Measurements from ENCODE around the gene XPNPEP1. TPM values are rescaled to one million over a fixed set of nuclear protein-coding genes. Genes with fewer than 3 reads are reported as not detected.

XPNPEP1 gene
- total RNA-seq, 1 experiment from 2014 or later = 71.3 TPM

DNA sequence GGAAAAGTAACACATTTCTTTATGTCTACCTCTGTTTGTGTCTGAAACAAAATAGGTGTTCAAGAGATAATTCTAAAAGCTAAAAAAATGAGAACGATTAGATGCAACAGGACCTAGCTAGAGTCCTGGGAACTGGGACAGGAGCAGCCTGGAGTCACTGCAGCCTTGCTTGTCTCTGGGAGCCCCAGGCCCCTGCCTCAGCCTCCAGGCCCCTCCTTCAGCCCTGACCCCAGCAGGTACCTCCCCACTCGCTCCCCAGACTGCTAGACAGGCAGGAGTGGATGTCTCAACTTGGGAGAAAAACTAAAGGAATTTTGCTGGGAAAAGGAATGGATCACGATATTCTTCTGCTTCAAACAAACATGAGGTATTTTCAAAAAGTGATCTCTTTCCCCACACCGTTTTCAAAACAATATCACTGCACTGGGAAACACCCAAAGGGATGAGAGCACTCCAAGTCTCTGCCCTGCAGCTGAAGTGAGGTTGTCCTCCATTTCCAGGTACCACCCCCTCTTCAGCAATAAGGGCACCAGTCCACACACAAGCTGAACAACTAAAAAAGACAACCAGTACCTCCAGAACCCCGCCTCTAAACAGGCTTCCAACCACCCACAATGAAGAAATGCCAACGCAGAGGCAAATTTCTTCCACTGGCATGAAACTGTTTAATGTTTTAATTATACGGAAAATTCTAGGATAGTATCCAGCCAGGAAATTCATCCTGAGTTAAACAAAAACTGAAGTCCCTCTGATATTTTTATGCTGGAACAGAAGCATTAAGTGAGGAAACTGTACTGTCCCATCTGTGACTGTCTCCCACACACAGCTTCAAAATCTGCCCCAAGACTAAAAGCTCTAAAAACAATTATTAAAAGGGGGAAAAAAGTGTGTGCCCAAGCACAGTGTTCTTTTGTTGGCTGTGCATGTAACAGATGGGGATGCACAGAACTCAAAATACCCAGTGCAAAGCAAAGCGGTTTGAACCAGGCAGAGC, 47.2 kb downstream of the XPNPEP1 start:
- Histone ChIP-seq H3K23ac (ENCODE audit: insufficient read length, low read depth, low read length) (no peak overlapping the region), H4K8ac (replicated peaks; ENCODE audit: insufficient read length, low read depth, low read length) (no peak overlapping the region), H3K9ac (ENCODE audit: extremely low read depth, insufficient read length, low read length) (no peak overlapping the region), H3K56ac (ENCODE audit: insufficient read length, low read depth, low read length) (no peak overlapping the region), H3K27me3 (ENCODE audit: insufficient read depth, low read length) (no peaks in the 10 kb centered on the region), H2BK5ac (ENCODE audit: insufficient read length, low read length) (no peak overlapping the region), H3K18ac (ENCODE audit: insufficient read length, low read depth, low read length) (no peak overlapping the region), H2AK5ac (ENCODE audit: insufficient read length, low read length) (no peak overlapping the region), H4K91ac (ENCODE audit: insufficient read length, low read depth, low read length) (no peak overlapping the region), H4K5ac (ENCODE audit: insufficient read length, low read depth, low read length) (no peak overlapping the region), H3K4me1 (ENCODE audit: insufficient read depth, low read length) (no peaks in the 10 kb centered on the region), H3T11ph (ENCODE audit: low read length) (no peak overlapping the region), H2AFZ (ENCODE audit: low read length) (no peak overlapping the region), H2BK15ac (ENCODE audit: low read depth, low read length) (no peak overlapping the region), H3K4me2 (ENCODE audit: insufficient read depth, insufficient read length, low read length) (no peak overlapping the region), H2BK20ac (ENCODE audit: low read depth, low read length, poor library complexity, severe bottlenecking) (no peak overlapping the region), H2BK120ac (ENCODE audit: low read depth, low read length, poor library complexity, severe bottlenecking) (no peak overlapping the region), H3K14ac (ENCODE audit: insufficient read depth, low read length) (no peak overlapping the region), H3K79me1 (ENCODE audit: insufficient read depth, low read depth, low read length, poor library complexity, severe bottlenecking) (no peaks in the 10 kb centered on the region), H3K23me2 (ENCODE audit: insufficient read length, low read depth, low read length, poor library complexity, severe bottlenecking) (no peaks in the 10 kb centered on the region), H3K4ac (ENCODE audit: low read depth, low read length) (no peak overlapping the region), H4K20me1 (ENCODE audit: control insufficient read depth, insufficient read depth, insufficient read length) (no peaks in the 10 kb centered on the region), H2BK12ac (ENCODE audit: insufficient read length, low read depth, low read length) (no peak overlapping the region), H3K79me2 (ENCODE audit: insufficient read depth, low read length) (no peaks in the 10 kb centered on the region), H3K9me3 (ENCODE audit: control insufficient read depth, low read depth, low read length) (no peaks in the 10 kb centered on the region), H3K27ac (ENCODE audit: insufficient read length, low read depth, low read length) (no peak overlapping the region)
- no CpG with 5 or more reads among the region's 8 CpGs for WGBS (ENCODE audit: extremely low coverage, insufficient read length, low lambda C conversion rate)
- TF ChIP-seq, protein P1, sequence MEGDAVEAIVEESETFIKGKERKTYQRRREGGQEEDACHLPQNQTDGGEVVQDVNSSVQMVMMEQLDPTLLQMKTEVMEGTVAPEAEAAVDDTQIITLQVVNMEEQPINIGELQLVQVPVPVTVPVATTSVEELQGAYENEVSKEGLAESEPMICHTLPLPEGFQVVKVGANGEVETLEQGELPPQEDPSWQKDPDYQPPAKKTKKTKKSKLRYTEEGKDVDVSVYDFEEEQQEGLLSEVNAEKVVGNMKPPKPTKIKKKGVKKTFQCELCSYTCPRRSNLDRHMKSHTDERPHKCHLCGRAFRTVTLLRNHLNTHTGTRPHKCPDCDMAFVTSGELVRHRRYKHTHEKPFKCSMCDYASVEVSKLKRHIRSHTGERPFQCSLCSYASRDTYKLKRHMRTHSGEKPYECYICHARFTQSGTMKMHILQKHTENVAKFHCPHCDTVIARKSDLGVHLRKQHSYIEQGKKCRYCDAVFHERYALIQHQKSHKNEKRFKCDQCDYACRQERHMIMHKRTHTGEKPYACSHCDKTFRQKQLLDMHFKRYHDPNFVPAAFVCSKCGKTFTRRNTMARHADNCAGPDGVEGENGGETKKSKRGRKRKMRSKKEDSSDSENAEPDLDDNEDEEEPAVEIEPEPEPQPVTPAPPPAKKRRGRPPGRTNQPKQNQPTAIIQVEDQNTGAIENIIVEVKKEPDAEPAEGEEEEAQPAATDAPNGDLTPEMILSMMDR (conservative IDR thresholded peaks at IDR 0.05) = no peak
- Mint-ChIP-seq H3K27me3 (ENCODE audit: low read depth) (no peaks in the 10 kb centered on the region), H3K27ac (0 out of 7 replicates have a peak overlapping the region, but pooled peaks of 1 of the 3 experiments have one; percentile 7), H3K36me3 (ENCODE audit: insufficient read depth in 1 of 3, low read depth in 3 of 3) (peaks cover 14 to 70% (median 52%) of the 10 kb centered on the region in 3 experiments; a peak in 6 of 7 replicates), H3K9me3 (no peaks in the 10 kb centered on the region), H3K4me3 (no peak overlapping the region), H3K4me1 (no peaks in the 10 kb centered on the region)
- no peak for DNase-seq

Data from H9 (cell line).